GM18873 (cell line): Measurements from ENCODE around the gene PRSS53.
A peak's percentile ranks its signal among the peaks of the same experiment; 100 is the strongest.

Experiments
- ATAC-seq: cut with Tn5 transposase; IDR thresholded peaks from one replicate; pipeline ENCODE4 v1.9.1; 2021; ENCODE audit warnings: mild to moderate bottlenecking, moderate library complexity, moderate number of reproducible peaks; ENCODE audit not compliant: unreplicated experiment, low FRiP score

The PRSS53 gene

GRCh38 chr16:31055613-31056012 is 33.1 kb downstream of the PRSS53 start:
- no peak for ATAC-seq

DNA sequence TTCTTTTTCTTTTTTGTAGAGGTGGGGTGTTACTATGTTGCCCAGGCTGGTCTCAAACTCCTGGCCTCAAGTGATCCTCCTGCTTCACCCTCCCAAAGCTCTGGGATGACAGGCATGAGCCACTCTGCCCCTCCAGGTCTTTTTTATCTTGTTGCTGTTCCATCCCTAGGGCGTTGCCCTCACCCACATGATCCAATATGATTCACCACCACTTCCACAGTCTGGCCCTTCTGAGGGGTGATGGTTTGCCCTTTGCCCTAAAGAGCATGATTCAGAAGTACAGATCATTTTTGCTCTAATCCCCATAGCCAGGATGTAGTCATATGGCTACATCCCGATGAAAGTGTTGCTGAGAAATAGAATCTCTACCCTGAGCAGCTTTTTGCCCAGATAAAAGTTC is 36.6 kb downstream of the PRSS53 start:
- ATAC-seq, result no peak

DNA sequence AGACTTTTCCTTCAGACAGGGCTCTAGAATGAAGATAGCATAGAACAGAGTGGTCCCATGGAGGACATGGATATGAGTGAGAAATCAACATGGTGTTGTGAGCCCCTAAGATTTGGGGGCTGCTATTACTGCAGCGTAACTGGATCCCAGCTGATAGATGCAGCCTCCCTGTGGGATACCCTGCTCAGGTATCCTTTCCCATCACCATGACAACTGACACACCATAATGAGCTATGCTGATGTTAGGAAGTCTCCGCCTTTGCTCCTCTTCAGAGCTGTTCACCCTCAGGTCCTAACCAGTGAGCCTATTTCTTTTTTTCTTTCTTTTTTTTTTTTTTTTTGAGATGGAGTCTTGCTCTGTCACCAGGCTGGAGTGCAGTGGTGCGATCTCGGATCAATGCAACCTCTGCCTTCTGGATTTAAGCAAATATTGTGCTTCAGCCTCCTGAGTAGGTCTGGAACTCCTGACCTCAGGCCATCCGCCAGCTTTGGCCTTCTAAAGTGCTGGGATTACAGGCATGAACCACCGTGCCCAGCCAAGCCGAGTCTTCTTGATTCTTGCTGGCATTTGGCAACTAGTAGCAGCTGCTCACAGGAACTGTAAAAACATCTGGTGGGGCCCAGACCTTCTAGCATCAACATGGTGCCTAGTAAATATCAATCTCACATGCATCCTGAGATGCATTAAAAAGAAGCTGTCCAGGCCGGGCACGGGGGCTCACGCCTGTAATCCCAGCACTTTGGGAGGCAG is 38.3 kb downstream of the PRSS53 start:
- no peak for ATAC-seq

- ATAC-seq, result no peak
Measured at GRCh38 chr16:31043898-31044481, 44.8 kb downstream of the PRSS53 start.

DNA sequence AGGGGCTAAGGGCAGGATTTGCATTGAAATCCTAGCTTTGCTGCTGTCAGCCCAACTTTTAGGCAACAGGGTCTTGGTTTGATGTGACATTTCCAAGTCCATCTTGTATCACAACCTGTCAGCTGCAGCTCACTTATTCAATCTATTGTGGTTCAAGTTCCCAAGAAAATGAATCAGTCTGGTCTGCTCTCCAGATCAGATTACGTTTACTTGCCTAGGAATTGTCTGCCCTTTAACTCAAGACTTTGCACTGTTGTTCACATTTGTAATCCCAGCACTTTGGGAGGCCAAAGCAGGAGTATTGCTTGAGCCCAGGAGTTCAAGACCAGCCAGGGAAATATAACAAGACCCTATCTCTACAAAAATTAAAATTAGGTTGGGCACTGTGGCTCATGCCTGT is 45.4 kb downstream of the PRSS53 start:
- ATAC-seq, result no peak

DNA sequence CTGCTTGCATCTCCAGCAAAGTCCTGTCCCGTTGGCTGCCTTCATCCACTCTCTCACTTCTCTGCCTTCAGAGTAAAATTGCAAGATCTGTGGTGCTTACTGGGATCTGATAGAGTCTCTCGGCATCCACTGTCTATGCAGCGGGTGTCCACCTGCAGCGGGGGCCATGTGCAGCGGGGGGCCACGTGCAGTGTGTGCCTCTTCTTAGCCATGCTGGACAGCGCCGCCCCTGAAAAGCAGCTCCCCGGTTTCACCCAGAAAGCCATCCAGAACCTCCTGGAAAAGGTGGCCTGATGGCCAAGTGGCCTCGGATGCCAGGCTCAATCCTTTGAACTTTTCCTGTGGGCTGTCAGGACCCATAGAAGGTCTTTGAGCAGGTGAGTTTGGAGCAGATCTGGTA is 45.9 kb downstream of the PRSS53 start:
- no peak for ATAC-seq

DNA sequence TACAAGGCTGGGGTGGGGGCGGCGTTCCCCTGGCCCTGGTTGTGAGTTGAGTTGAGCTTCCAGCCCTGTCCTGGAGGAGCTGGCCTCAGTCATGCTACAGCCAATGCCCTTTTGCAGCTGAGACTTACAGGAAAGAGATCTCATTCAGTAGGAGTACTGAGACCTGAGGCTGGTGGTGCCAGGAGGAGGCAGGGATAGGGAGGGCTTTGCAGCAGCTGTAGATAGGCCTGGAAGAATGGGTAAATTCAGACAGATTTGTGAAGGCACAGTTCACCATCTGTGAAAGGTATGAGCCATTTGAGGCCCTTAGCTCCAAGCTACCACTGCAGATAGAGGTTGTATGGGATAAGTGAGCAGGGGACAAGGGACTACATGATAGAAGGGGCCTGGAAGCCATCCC is 49.8 kb downstream of the PRSS53 start:
- ATAC-seq, result no peak

DNA sequence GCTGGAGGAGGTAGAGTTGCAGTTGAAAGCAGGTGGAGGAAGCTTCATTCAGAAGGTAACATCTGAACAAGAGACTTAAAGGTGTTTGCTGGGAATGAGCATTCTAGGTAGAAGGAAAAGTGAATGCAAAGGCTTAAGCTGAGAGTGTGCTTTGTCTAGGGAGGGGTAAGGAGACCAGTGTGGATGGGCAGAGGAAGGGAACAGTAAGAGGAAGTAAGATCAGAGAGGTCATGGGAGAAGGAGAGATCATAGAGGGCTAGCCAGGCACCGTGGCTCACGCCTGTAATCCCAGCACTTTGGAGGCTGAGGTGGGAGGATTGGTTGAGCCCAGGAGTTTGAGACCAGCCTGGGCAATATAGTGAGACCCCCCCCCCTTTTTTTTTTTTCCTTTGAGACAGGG is 52.1 kb downstream of the PRSS53 start:
- no peak for ATAC-seq

DNA sequence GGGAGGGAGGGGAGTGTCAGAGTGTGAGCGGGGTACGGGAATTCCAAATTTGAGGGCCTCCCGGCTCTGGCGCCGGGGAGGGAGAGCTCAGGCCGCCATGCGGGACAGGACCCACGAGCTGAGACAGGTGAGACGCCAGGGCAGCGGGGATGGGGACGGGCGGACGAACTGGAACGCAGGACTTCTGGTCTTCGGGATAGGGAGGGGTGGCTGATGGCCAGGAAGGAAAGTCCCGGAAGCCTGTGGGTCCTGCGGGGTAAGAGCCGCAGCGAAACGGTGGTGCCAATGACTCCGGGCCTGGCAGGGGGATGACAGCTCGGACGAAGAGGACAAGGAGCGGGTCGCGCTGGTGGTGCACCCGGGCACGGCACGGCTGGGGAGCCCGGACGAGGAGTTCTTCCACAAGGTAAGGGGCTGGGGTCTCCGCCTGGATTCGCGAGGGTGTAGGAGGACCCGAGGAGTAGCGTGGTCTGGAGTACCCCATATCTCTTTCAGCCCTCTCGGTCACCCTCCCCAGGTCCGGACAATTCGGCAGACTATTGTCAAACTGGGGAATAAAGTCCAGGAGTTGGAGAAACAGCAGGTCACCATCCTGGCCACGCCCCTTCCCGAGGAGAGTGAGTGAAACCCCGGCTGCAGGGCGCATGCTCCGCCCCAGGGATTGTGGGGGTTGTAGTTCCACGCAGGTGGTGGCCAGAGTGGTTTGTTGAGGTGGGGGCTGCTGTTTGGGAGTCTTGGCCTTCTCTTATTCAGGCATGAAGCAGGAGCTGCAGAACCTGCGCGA is 54.8 kb downstream of the PRSS53 start:
- peak; percentile 42 for ATAC-seq
